NCI-H2107 treated with DMSO at 0.1 percent for 48 hours (cell line): Measurements from ENCODE around the gene FAM161A.
"Not testable (repeated sequence)": the region's sequence is repeated elsewhere in the genome, so short reads cannot be mapped to it uniquely, and the experiment has no call there.

Experiments used
- DNase-seq: peaks from one replicate; lab custom pipeline; 2025; ENCODE audit not compliant: unreplicated experiment; lab: John Stamatoyannopoulos, UW

Gene FAM161A

GRCh38 chr2:61841286-61841685 is 12.6 kb downstream of the FAM161A start:
- no peak for DNase-seq

- DNase-seq, result no peak
These were observed 19.0 kb downstream of the FAM161A start for GRCh38 chr2:61834893-61835292.

GRCh38 chr2:61833971-61834370 is 19.9 kb downstream of the FAM161A start:
- DNase-seq, result no peak

- no peak for DNase-seq
These were observed 21.5 kb downstream of the FAM161A start for GRCh38 chr2:61832183-61832841.

- no peak for DNase-seq
These were observed 31.6 kb downstream of the FAM161A start for GRCh38 chr2:61822255-61822654.

- DNase-seq, result no peak
These were observed 37.1 kb downstream of the FAM161A start for GRCh38 chr2:61816480-61817355.

GRCh38 chr2:61814539-61815160 is 39.2 kb downstream of the FAM161A start:
- DNase-seq, result no peak

- DNase-seq, result not testable (repeated sequence)
These were observed 40.5 kb downstream of the FAM161A start for GRCh38 chr2:61813314-61813713.

GRCh38 chr2:61811821-61812220 is 42.0 kb downstream of the FAM161A start:
- DNase-seq, result no peak

- not testable (repeated sequence) for DNase-seq
These were observed 43.7 kb downstream of the FAM161A start for GRCh38 chr2:61810203-61810602.

GRCh38 chr2:61808693-61809092 is 45.2 kb downstream of the FAM161A start:
- DNase-seq, result not testable (repeated sequence)

- no peak for DNase-seq
These were observed 46.7 kb downstream of the FAM161A start for GRCh38 chr2:61807036-61807757.

- DNase-seq, result no peak
These were observed 51.3 kb downstream of the FAM161A start for GRCh38 chr2:61802548-61802947.

GRCh38 chr2:61799099-61799498 is 54.8 kb downstream of the FAM161A start:
- no peak for DNase-seq

GRCh38 chr2:61797446-61797845 is 56.4 kb downstream of the FAM161A start:
- not testable (repeated sequence) for DNase-seq

GRCh38 chr2:61795408-61795807 is 58.5 kb downstream of the FAM161A start:
- no peak for DNase-seq

- no peak for DNase-seq
These were observed 60.4 kb downstream of the FAM161A start for GRCh38 chr2:61793389-61793836.

GRCh38 chr2:61792355-61792890 is 61.4 kb downstream of the FAM161A start:
- DNase-seq, result no peak

- DNase-seq, result no peak
These were observed 63.9 kb downstream of the FAM161A start for GRCh38 chr2:61789807-61790602.

GRCh38 chr2:61787941-61788563 is 65.8 kb downstream of the FAM161A start:
- DNase-seq, result no peak
